ENCODE results near the gene ARHGAP24. TPM values are rescaled to one million over a fixed set of nuclear protein-coding genes. Genes with fewer than 3 reads are reported as not detected.

Gene ARHGAP24
- total RNA-seq, 1 experiment from 2014 or later: 2.1 TPM

- TF ChIP-seq FOXP4 (CRISPR knock-in tag; IDR thresholded peaks at IDR 0.05): no peak
These were observed 98.3 kb downstream of the ARHGAP24 start (continued) for GRCh38 chr4:85573270-85573669.

- Mint-ChIP-seq H3K9me3 (no peaks in the 10 kb centered on the region), H3K4me1 (no peaks in the 10 kb centered on the region), H3K4me3 (no peak overlapping the region), H3K27ac (no peak overlapping the region), H3K27me3 (ENCODE audit: low read depth) (no peaks in the 10 kb centered on the region), H3K36me3 (no peaks in the 10 kb centered on the region)
- no peak for ATAC-seq
- TF ChIP-seq ZNF425 (CRISPR knock-in tag; conservative IDR thresholded peaks at IDR 0.05) (no peak), ZNF121 (CRISPR knock-in tag; IDR thresholded peaks at IDR 0.05) (no peak), ZMAT4 (CRISPR knock-in tag; IDR thresholded peaks at IDR 0.05) (no peak), ZNF219 (CRISPR knock-in tag; IDR thresholded peaks at IDR 0.05; ENCODE audit: borderline replicate concordance) (no peak), ZNF232 (CRISPR knock-in tag; IDR thresholded peaks at IDR 0.05) (no peak), FOXP4 (CRISPR knock-in tag; IDR thresholded peaks at IDR 0.05) (no peak), AFF4 (CRISPR knock-in tag; IDR thresholded peaks at IDR 0.05; ENCODE audit: borderline replicate concordance) (no peak), SOX15 (CRISPR knock-in tag; IDR thresholded peaks at IDR 0.05) (no peak), NR2C2 (CRISPR knock-in tag; IDR thresholded peaks at IDR 0.05) (no peak), ERG (CRISPR knock-in tag; IDR thresholded peaks at IDR 0.05) (no peak), ZNF423 (CRISPR knock-in tag; IDR thresholded peaks at IDR 0.05) (no peak), MAX (CRISPR knock-in tag; IDR thresholded peaks at IDR 0.05) (no peak), GRHL2 (CRISPR knock-in tag; IDR thresholded peaks at IDR 0.05; ENCODE audit: insufficient replicate concordance, severe bottlenecking) (no peak), MYBL2 (CRISPR knock-in tag; IDR thresholded peaks at IDR 0.05) (no peak), PRRX2 (CRISPR knock-in tag; IDR thresholded peaks at IDR 0.05) (no peak)
- DNase-seq (ENCODE audit: low spot score): no peak
- ChIA-PET POLR2A (no interaction called here), CTCF (no interaction called here)
These were observed 102.4 kb downstream of the ARHGAP24 start for GRCh38 chr4:85577307-85577706.
